DOHH2 (cell line): ENCODE data around the gene PPP1R13B.

Experiments used
- CTCF ChIP-seq: fragments of 200-600 bp; sonication (generic); IDR thresholded peaks from one replicate; pipeline ENCODE4 v1.5.1; 2014; ENCODE audit warnings: antibody characterized with exemption, mild to moderate bottlenecking, low read depth, low read length; ENCODE audit not compliant: poor library complexity, severe bottlenecking
- EZH2phosphoT487 ChIP-seq: fragments of 200-600 bp; sonication (generic); IDR thresholded peaks from 2 replicates; pipeline ENCODE4 v1.6.1; 2017; ENCODE audit warnings: borderline replicate concordance, mild to moderate bottlenecking, antibody characterized with exemption, low read length, moderate library complexity, mixed read lengths

- TF ChIP-seq CTCF (no peak), EZH2phosphoT487 (no peak)
Measured at GRCh38 chr14:103727313-103727980, 119.9 kb downstream of the PPP1R13B start.
